ENCODE data around the gene SKI. TPM values are rescaled to one million over a fixed set of nuclear protein-coding genes. Genes with fewer than 3 reads are reported as not detected.

SKI gene
- total and polyA plus RNA-seq, 7 experiments from 2014 or later, result 0.61 to 278 (median 95.3) TPM

- H3K4me3 Mint-ChIP-seq, result peak overlapping the region in 4 of 10 donors; percentile 4 to 69 (median 41)
- intact Hi-C loops (cut with micrococcal nuclease), result loop anchor here in 1 of 2 donors (2.0 kb wide), 1 partner anchor 15 kb away; no protein-coding TSS in a partner anchor
- ChIA-PET CTCF (no interaction called here), POLR2A (interaction anchor here (0.6 to 1.2 kb wide), 2 partner anchors 21 to 40 kb away, joined by 3 read pairs; no protein-coding TSS in a partner anchor)
- Histone ChIP-seq H3K9me3 (ENCODE audit: control insufficient read depth in 2 of 3, low read length in 3 of 3) (no peaks in the 10 kb centered on the region), H3K27me3 (ENCODE audit: control insufficient read depth in 2 of 2, insufficient read depth in 2 of 2, low read length in 2 of 2) (no peaks in the 10 kb centered on the region), H3K4me1 (ENCODE audit: control insufficient read depth in 2 of 2, insufficient read depth in 2 of 2, low read length in 2 of 2) (peaks cover 18 to 79% of the 10 kb centered on the region in 2 donors), H3K36me3 (ENCODE audit: control insufficient read depth in 2 of 3, insufficient read depth in 3 of 3, low read length in 3 of 3) (peaks cover 0 to 12% (median 0%) of the 10 kb centered on the region in 3 experiments), H3K27ac (ENCODE audit: low read depth, low read length) (no peak overlapping the region), H3K4me3 (ENCODE audit: low read length) (no peak overlapping the region)
- ATAC-seq, result peak; percentile 6
- peaks cover 17 to 83% (median 46%) of the 10 kb centered on the region in 7 donors for H3K4me1 Mint-ChIP-seq
- peaks cover 0 to 10% (median 6%) of the 10 kb centered on the region in 5 donors for H3K36me3 Mint-ChIP-seq
- H3K27ac Mint-ChIP-seq, result peak overlapping the region in 7 of 9 donors; percentile 31 to 88 (median 61)
- no peak for DNase-seq
- no peaks in the 10 kb centered on the region for H3K27me3 Mint-ChIP-seq
- no peaks in the 10 kb centered on the region for H3K9me3 Mint-ChIP-seq
Measured at GRCh38 chr1:2273401-2274090, 45.4 kb downstream of the SKI start.

DNA sequence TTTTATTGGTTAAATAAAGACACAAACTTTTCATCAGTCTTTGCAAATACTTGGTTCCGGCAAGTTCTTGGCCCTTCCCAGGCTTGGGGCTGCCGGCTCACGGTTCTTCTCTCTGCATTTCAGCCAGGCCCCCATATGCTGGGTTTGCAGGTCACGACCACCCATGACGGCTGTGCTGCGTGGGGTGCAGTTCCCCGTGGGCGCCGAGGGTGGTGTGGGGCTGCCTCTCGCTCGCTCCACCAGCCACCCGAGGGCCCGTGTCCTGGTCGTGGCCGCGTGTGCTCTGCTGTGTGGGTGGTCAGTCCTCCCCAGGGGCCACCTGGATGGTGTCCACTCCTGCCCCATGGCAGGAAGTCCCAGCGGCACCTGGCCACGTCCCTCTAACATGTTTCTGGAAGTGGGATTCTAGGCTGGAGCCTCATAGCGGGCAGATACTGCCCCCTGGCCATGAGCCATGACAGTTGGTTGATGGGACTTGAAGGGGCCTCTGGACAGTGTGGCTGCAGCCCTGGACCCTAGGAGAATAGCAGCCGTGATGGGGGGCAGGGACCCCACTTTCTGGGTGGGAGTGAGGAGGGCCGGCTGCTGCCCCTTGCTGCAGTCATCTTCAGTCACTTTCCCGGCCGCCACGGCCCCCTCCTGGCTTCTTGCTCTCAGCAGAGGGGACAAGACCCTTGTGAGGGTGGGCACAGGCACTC lies 46.3 kb downstream of the SKI start:
- Histone ChIP-seq H3K27me3 (ENCODE audit: control insufficient read depth in 2 of 2, insufficient read depth in 2 of 2, low read length in 2 of 2) (no peaks in the 10 kb centered on the region), H3K36me3 (ENCODE audit: control insufficient read depth in 2 of 3, insufficient read depth in 3 of 3, low read length in 3 of 3) (peaks cover 0 to 12% (median 0%) of the 10 kb centered on the region in 3 experiments), H3K27ac (ENCODE audit: low read depth, low read length) (peak overlapping the region; percentile 56), H3K9me3 (ENCODE audit: control insufficient read depth in 2 of 3, low read length in 3 of 3) (no peaks in the 10 kb centered on the region), H3K4me3 (ENCODE audit: low read length) (no peak overlapping the region), H3K4me1 (ENCODE audit: control insufficient read depth in 2 of 2, insufficient read depth in 2 of 2, low read length in 2 of 2) (peaks cover 14 to 78% of the 10 kb centered on the region in 2 donors)
- Mint-ChIP-seq H3K9me3 (no peaks in the 10 kb centered on the region), H3K4me1 (peaks cover 14 to 81% (median 41%) of the 10 kb centered on the region in 7 donors), H3K4me3 (peak overlapping the region in 2 of 10 donors; percentile 56 to 69), H3K27ac (peak overlapping the region in 3 of 9 donors; percentile 77 to 89 (median 81)), H3K27me3 (no peaks in the 10 kb centered on the region), H3K36me3 (peaks cover 0 to 8% (median 6%) of the 10 kb centered on the region in 5 donors)
- POLR2A ChIA-PET, result interaction anchor here (1.2 to 1.8 kb wide), 2 partner anchors 15 to 41 kb away, joined by 3 to 6 read pairs; no protein-coding TSS in a partner anchor
- ATAC-seq (no peak), DNase-seq (no peak)
- intact Hi-C loops (cut with micrococcal nuclease), result loop anchor here in 1 of 2 donors (2.0 kb wide), 1 partner anchor 16 kb away; no protein-coding TSS in a partner anchor
- CTCF ChIA-PET, result no interaction called here

DNA sequence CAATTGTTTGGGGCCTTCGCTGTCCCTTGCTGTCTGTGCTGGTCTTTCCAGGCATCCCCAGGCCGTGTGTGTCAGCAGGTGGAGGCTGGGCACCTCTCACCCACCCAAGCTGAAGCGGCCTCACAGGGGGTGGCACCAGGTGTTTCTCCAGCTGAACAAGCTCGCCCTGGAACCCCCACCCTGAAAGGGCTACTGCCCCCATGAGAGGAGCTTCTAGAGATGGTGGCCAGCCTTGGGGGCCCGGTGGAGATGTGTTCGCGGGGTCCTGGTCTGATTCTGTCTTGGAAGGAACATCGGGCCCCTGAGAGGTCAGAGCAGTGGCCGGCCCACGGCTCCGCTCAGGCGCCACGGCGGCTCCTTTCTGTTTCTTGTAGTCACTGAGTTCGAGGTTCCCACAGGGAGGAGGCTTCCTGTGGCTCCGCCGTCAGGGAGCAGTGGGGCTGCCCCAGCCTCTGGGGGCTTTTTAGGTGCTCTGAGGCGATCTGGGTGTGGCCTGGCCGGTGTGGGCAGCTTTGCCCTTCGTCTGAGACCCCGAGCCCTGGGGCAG lies 46.9 kb downstream of the SKI start:
- no peak for ATAC-seq
- peak overlapping the region in 7 of 9 donors; percentile 53 to 89 (median 77) for H3K27ac Mint-ChIP-seq
- peaks cover 14 to 81% (median 41%) of the 10 kb centered on the region in 7 donors for H3K4me1 Mint-ChIP-seq

DNA sequence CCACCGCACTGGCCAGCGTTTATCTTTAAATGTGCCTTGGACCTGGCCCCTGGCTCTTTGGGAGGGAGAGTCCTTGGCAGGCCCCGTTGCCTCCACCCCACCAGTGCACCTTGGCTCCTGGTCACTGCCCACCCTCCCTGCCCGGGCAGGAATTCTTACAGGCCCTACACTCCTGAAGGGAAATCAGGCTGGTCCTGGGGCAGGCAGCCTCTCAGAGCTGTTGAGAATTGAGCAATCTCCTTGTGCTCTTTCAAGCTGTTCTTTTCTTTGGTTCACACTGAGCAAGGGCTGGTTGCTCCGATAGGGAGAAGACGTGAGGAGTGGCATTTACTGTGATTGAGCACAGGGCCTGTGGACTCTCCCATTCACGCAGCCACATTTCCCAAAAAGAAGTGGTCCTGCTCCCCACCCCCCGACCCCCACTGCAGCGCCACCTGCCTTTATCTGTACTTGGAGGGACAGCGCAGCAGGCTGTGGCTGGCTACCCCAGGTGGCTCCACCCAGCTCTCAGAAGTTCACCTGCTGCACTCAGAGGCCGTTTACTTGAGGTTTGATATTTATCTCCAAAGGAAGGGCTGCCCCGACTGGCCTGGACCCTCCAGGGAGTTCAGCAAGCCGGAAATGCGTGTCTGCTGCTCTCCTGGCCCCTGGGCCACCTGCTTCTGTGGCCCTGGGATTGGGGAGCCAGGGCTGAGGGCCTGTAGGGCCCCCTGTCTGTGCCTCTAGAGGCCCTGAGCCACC lies 47.8 kb downstream of the SKI start:
- no peaks in the 10 kb centered on the region for H3K9me3 ChIP-seq (ENCODE audit: control insufficient read depth in 2 of 3, low read length in 3 of 3)
- H3K27me3 Mint-ChIP-seq, result no peaks in the 10 kb centered on the region
- peak overlapping the region in 7 of 10 donors; percentile 9 to 69 (median 55) for H3K4me3 Mint-ChIP-seq
- peaks cover 6 to 67% of the 10 kb centered on the region in 2 donors for H3K4me1 ChIP-seq (ENCODE audit: control insufficient read depth in 2 of 2, insufficient read depth in 2 of 2, low read length in 2 of 2)
- ATAC-seq (peak; percentile 10), DNase-seq (no peak)
- ChIA-PET CTCF (interaction anchor here (0.6 kb wide), 1 partner anchor 802 kb away, joined by 5 read pairs; no protein-coding TSS in a partner anchor), POLR2A (interaction anchor here (1.8 kb wide), 1 partner anchor 17 kb away, joined by 6 read pairs; no protein-coding TSS in a partner anchor)
- peak overlapping the region; percentile 63 for H3K27ac ChIP-seq (ENCODE audit: low read depth, low read length)
- no peaks in the 10 kb centered on the region for H3K27me3 ChIP-seq (ENCODE audit: control insufficient read depth in 2 of 2, insufficient read depth in 2 of 2, low read length in 2 of 2)
- H3K27ac Mint-ChIP-seq, result peak overlapping the region; percentile 42 to 89 (median 77)
- H3K4me1 Mint-ChIP-seq, result peaks cover 14 to 78% (median 41%) of the 10 kb centered on the region in 7 donors
- intact Hi-C loops (cut with micrococcal nuclease), result loop anchor here in 1 of 2 donors (2.0 kb wide), 1 partner anchor 17 kb away; no protein-coding TSS in a partner anchor
- H3K4me3 ChIP-seq (ENCODE audit: low read length), result no peak overlapping the region
- H3K9me3 Mint-ChIP-seq, result no peaks in the 10 kb centered on the region
- H3K36me3 Mint-ChIP-seq, result peaks cover 0 to 9% (median 6%) of the 10 kb centered on the region in 5 donors
- peaks cover 0 to 12% (median 0%) of the 10 kb centered on the region in 3 experiments for H3K36me3 ChIP-seq (ENCODE audit: control insufficient read depth in 2 of 3, insufficient read depth in 3 of 3, low read length in 3 of 3)

More for the DNA sequence above, 46.9 kb downstream of the SKI start:
- Histone ChIP-seq H3K36me3 (ENCODE audit: control insufficient read depth in 2 of 3, insufficient read depth in 3 of 3, low read length in 3 of 3) (peaks cover 0 to 12% (median 0%) of the 10 kb centered on the region in 3 experiments), H3K27ac (ENCODE audit: low read depth, low read length) (peak overlapping the region; percentile 56), H3K27me3 (ENCODE audit: control insufficient read depth in 2 of 2, insufficient read depth in 2 of 2, low read length in 2 of 2) (no peaks in the 10 kb centered on the region), H3K4me3 (ENCODE audit: low read length) (no peak overlapping the region), H3K4me1 (ENCODE audit: control insufficient read depth in 2 of 2, insufficient read depth in 2 of 2, low read length in 2 of 2) (peaks cover 13 to 76% of the 10 kb centered on the region in 2 donors), H3K9me3 (ENCODE audit: control insufficient read depth in 2 of 3, low read length in 3 of 3) (no peaks in the 10 kb centered on the region)
- Mint-ChIP-seq H3K27me3 (no peaks in the 10 kb centered on the region), H3K36me3 (peaks cover 0 to 9% (median 6%) of the 10 kb centered on the region in 5 donors), H3K9me3 (no peaks in the 10 kb centered on the region), H3K4me3 (peak overlapping the region in 7 of 10 donors; percentile 10 to 69 (median 49))
- DNase-seq, result no peak
- ChIA-PET POLR2A (interaction anchor here (1.8 kb wide), 1 partner anchor 16 kb away, joined by 6 read pairs; no protein-coding TSS in a partner anchor), CTCF (no interaction called here)
- intact Hi-C loops (cut with micrococcal nuclease), result loop anchor here in 1 of 2 donors (2.0 kb wide), 1 partner anchor 16 kb away; no protein-coding TSS in a partner anchor

DNA sequence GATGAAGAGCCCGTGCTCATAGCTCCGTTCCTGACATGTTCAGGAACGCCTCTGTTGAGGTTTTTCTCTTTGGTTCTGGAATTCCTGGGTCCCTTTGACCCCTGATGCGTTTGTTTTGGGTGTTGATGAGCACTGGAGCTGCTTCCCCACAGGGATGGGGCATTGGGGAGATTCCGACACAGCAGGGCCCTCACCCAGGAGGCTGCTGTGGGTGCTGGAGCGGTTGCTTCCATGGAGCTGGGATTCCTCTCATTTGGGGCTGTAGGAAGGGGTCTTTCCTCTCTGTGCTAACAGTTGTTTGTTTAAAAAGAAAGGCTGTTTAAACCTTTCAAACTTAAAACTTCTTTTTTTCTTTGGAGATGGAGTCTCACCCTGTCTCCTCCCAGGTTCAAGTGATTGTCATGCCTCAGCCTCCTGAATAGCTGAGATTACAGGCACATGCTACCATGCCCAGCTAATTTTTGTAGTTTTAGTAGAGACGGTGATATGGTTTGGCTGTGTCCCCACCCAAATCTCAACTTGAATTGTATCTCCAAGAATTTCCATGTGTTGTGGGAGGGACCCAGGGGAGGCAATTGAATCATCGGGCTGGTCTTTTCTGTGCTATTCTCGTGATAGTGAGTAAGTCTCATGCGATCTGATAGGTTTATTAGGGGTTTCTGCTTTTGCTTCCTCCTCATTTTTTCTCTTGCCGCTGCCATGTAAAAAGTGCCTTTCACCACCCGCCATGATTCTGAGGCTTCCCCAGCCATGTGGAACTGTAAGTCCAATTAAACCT lies 48.9 kb downstream of the SKI start:
- Mint-ChIP-seq H3K4me1 (peaks cover 14 to 73% (median 39%) of the 10 kb centered on the region in 7 donors), H3K9me3 (no peaks in the 10 kb centered on the region), H3K27ac (peak overlapping the region; percentile 49 to 89 (median 77)), H3K36me3 (peaks cover 0 to 9% (median 6%) of the 10 kb centered on the region in 5 donors), H3K4me3 (peak overlapping the region in 8 of 10 donors; percentile 14 to 69 (median 40)), H3K27me3 (no peaks in the 10 kb centered on the region)
- no peak overlapping the region for H3K4me3 ChIP-seq (ENCODE audit: low read length)
- ATAC-seq, result no peak
- no peaks in the 10 kb centered on the region for H3K9me3 ChIP-seq (ENCODE audit: control insufficient read depth in 2 of 3, low read length in 3 of 3)
- H3K4me1 ChIP-seq (ENCODE audit: control insufficient read depth in 2 of 2, insufficient read depth in 2 of 2, low read length in 2 of 2), result peaks cover 6 to 58% of the 10 kb centered on the region in 2 donors
- intact Hi-C loops (cut with micrococcal nuclease), result no loop called here
- H3K27me3 ChIP-seq (ENCODE audit: control insufficient read depth in 2 of 2, insufficient read depth in 2 of 2, low read length in 2 of 2), result no peaks in the 10 kb centered on the region
- POLR2A ChIA-PET, result no interaction called here
- H3K36me3 ChIP-seq (ENCODE audit: control insufficient read depth in 2 of 3, insufficient read depth in 3 of 3, low read length in 3 of 3), result peaks cover 0 to 12% (median 0%) of the 10 kb centered on the region in 3 experiments
- CTCF ChIA-PET, result no interaction called here
- no peak for DNase-seq
- H3K27ac ChIP-seq (ENCODE audit: low read depth, low read length), result peak overlapping the region; percentile 63
